KMS-11 (cell line): ENCODE measurements around the gene TLE4.

Experiments
- H2AFZ ChIP-seq: fragments of 200-600 bp; sonication (generic); 2 replicates; pipeline ENCODE4 v1.6.1; 2016; ENCODE audit warnings: antibody characterized with exemption, mixed run types, low read depth
- H3K27ac ChIP-seq: fragments of 200-600 bp; sonication (generic); 2 replicates; pipeline ENCODE4 v1.6.1; 2016; ENCODE audit warnings: mild to moderate bottlenecking, mixed run types
- H3K27me3 ChIP-seq: fragments of 200-600 bp; sonication (generic); 2 replicates; pipeline ENCODE4 v1.6.1; 2017; ENCODE audit warnings: mild to moderate bottlenecking, low read depth, mixed run types, moderate library complexity; ENCODE audit not compliant: insufficient read depth
- H3K36me3 ChIP-seq: fragments of 200-600 bp; sonication (generic); 2 replicates; pipeline ENCODE4 v1.6.1; 2017; ENCODE audit warnings: mild to moderate bottlenecking, mixed run types; ENCODE audit not compliant: insufficient read depth
- H3K4me1 ChIP-seq: fragments of 200-600 bp; sonication (generic); 2 replicates; pipeline ENCODE4 v1.6.1; 2016; ENCODE audit warnings: mild to moderate bottlenecking, low read depth, mixed run types; ENCODE audit not compliant: poor library complexity, severe bottlenecking
- H3K4me2 ChIP-seq: fragments of 200-600 bp; sonication (generic); 2 replicates; pipeline ENCODE4 v1.7.0; 2016; ENCODE audit warnings: mild to moderate bottlenecking, mixed run types
- H3K4me3 ChIP-seq: fragments of 200-600 bp; sonication (generic); IDR thresholded peaks from 2 replicates; pipeline ENCODE4 v1.6.1; 2017; ENCODE audit warnings: low read depth, low read length, mixed read lengths; ENCODE audit not compliant: insufficient read depth
- H3K79me2 ChIP-seq: fragments of 200-600 bp; sonication (generic); 2 replicates; pipeline ENCODE4 v1.6.1; 2016; ENCODE audit warnings: low read depth, mixed run types; ENCODE audit not compliant: insufficient read depth
- H3K9ac ChIP-seq: fragments of 200-600 bp; sonication (generic); 2 replicates; pipeline ENCODE4 v1.6.1; 2016; ENCODE audit warnings: mild to moderate bottlenecking, mixed run types
- H4K20me1 ChIP-seq: fragments of 200-600 bp; sonication (generic); 2 replicates; pipeline ENCODE4 v1.6.1; 2016; ENCODE audit warnings: mild to moderate bottlenecking, mixed run types; ENCODE audit not compliant: insufficient read depth
- CTCF ChIP-seq: fragments of 200-600 bp; sonication (generic); conservative IDR thresholded peaks from 2 replicates; pipeline ENCODE4 v1.6.1; 2017; ENCODE audit warnings: low read depth, mild to moderate bottlenecking, antibody characterized with exemption, low read length, moderate library complexity, mixed read lengths

TLE4 gene

GRCh38 chr9:79644048-79644447 is 72.3 kb downstream of the TLE4 start:
- H3K27ac ChIP-seq, result no peak overlapping the region
- no peaks in the 10 kb centered on the region for H3K79me2 ChIP-seq
- no peaks in the 10 kb centered on the region for H3K27me3 ChIP-seq
- no peak overlapping the region for H3K4me3 ChIP-seq
- no peak overlapping the region for H3K9ac ChIP-seq
- no peak overlapping the region for H3K4me2 ChIP-seq
- H3K36me3 ChIP-seq, result no peaks in the 10 kb centered on the region
- no peaks in the 10 kb centered on the region for H4K20me1 ChIP-seq
- no peaks in the 10 kb centered on the region for H3K4me1 ChIP-seq
- TF ChIP-seq CTCF, result no peak
- no peak overlapping the region for H2AFZ ChIP-seq

DNA sequence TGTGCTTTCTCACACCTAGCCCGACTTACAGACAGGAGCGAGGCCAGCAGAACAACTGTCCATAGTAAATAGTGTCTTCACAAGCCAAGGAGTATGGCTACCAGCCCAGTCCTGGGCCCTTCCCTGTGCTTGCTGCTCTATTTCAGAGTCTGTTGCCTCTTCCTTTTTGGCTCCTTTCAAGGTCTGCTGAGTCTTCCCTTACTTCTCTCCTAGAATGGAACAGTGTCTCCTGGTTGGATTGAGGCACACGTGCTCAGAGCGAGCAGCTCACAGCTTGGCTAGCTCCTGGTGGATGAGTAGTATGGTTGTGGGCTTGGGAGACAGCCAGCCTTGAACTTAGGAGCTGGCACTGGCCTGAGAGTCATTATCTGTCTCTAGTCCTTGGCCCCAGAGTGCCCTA is 72.8 kb downstream of the TLE4 start:
- no peak overlapping the region for H3K4me3 ChIP-seq
- no peaks in the 10 kb centered on the region for H4K20me1 ChIP-seq
- no peaks in the 10 kb centered on the region for H3K36me3 ChIP-seq
- H2AFZ ChIP-seq, result no peak overlapping the region
- H3K27ac ChIP-seq, result no peak overlapping the region
- no peaks in the 10 kb centered on the region for H3K27me3 ChIP-seq
- no peak for TF ChIP-seq CTCF
- no peaks in the 10 kb centered on the region for H3K79me2 ChIP-seq
- no peak overlapping the region for H3K9ac ChIP-seq
- H3K4me2 ChIP-seq, result no peak overlapping the region
- no peaks in the 10 kb centered on the region for H3K4me1 ChIP-seq

GRCh38 chr9:79645110-79645509 is 73.3 kb downstream of the TLE4 start:
- Histone ChIP-seq H3K4me3 (no peak overlapping the region), H3K27ac (no peak overlapping the region), H4K20me1 (no peaks in the 10 kb centered on the region), H3K79me2 (no peaks in the 10 kb centered on the region), H3K27me3 (no peaks in the 10 kb centered on the region), H3K4me1 (no peaks in the 10 kb centered on the region), H3K9ac (no peak overlapping the region), H3K36me3 (no peaks in the 10 kb centered on the region), H3K4me2 (no peak overlapping the region), H2AFZ (no peak overlapping the region)
- no peak for TF ChIP-seq CTCF

GRCh38 chr9:79646096-79646495 is 74.3 kb downstream of the TLE4 start:
- Histone ChIP-seq H3K36me3 (no peaks in the 10 kb centered on the region), H3K27me3 (no peaks in the 10 kb centered on the region), H3K4me3 (no peak overlapping the region), H3K9ac (no peak overlapping the region), H3K79me2 (no peaks in the 10 kb centered on the region), H3K27ac (no peak overlapping the region), H3K4me1 (no peaks in the 10 kb centered on the region), H2AFZ (no peak overlapping the region), H4K20me1 (no peaks in the 10 kb centered on the region), H3K4me2 (no peak overlapping the region)
- no peak for TF ChIP-seq CTCF

- Histone ChIP-seq H3K4me1 (no peaks in the 10 kb centered on the region), H3K9ac (no peak overlapping the region), H3K27me3 (no peaks in the 10 kb centered on the region), H3K36me3 (no peaks in the 10 kb centered on the region), H3K27ac (no peak overlapping the region), H4K20me1 (no peaks in the 10 kb centered on the region), H3K4me3 (no peak overlapping the region), H2AFZ (no peak overlapping the region), H3K79me2 (no peaks in the 10 kb centered on the region), H3K4me2 (no peak overlapping the region)
- no peak for TF ChIP-seq CTCF
These were observed 79.6 kb downstream of the TLE4 start for GRCh38 chr9:79651251-79651795.
